ENCODE data around the gene GCSAM.
A peak's percentile ranks its signal among the peaks of the same experiment; 100 is the strongest.

GCSAM gene

DNA sequence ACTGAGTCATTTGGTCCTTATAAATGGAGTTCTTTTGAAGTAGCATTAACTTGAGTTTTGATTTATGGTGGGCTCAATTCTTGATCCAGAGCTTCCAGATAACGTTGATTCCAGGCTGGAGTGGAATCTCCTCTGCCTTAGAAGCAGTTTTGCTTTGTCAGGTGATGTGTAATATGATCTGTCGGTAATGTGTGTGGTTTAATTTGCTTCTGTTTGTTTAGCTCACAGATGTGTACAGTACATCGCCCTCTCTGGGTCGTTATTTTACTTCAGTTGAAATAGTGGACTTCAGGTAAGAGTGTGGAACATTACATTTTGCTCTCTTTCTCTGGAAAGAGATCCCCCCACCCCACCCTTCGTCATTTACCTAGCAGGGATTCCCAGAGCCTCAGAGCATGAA lies 23.7 kb downstream of the GCSAM start:
- no peak for DNase-seq

DNA sequence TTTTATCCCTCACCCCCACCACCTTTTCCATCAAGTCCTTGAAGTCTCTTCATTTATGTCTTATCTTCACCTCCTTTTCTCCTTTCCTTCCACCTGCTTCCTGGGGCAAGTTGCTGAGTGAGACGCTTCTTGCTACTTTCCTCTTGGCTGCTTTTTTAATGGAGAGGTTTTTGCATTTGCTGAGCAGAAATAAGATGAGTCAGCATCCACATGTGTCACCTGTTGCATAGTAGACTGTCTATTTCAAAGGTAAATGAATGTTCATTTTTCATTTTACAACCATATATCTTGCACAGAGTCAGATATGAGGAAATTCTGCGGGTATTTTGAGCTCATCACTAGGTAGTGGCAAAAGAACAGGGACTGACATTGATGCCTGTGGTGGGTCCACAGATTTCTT lies 28.3 kb downstream of the GCSAM start:
- DNase-seq = no peak

DNA sequence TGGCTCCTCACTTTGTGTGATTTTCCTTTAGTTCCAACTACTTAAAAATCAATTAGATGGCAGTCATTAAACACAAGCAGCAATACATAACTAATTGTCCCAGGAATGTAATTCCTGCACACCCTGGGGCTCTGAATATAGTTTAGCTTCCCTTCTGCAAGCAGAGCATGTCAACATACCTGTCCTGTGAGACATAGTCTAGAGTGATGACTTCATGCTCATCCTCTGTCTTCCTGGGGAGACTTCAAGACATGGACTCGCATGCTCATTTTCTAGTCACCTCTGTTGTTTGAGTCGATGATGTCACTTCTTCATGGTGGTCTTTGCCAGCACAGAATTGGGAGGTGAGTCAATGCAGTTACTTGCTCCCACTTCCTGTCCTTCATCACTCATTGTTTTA lies 31.1 kb downstream of the GCSAM start:
- no peak for DNase-seq

DNA sequence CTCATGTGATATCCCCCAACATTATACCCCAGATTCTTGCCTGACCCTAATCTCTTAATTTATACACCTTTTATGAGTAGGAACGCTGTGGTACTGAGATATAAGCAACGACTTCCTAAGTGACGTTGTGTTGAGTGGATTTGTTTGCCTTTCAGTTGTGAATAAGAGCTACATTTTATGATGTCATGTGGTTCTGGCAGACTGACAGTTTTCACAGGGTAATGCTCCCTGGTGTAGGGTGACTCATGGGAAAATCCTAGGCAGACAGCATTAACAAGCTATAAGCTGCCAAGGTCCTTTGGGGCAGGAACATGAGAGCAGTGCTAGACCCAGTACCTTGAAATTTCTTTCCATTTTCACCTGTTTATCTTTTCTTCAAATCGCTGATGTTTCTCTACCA lies 35.7 kb downstream of the GCSAM start:
- DNase-seq = no peak

DNA sequence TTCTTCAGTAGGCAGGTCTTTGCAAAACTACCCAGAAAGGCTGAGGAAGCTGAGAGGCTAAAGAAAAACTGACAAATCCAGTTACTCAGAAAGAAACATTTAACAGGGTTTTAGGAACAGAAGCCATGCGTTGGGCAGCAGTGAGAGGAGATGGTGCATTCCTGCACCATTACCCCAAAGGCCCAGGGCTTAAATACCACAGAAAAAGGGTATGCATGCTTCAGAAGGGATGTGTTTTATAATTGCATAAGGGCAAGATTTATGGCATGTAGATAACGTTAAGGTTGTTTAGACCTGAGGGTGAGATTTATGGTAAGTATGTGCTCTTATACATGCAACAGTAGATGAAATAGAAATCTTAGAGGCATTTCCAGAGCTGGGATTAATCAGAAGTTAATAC lies 36.9 kb downstream of the GCSAM start:
- no peak for DNase-seq

DNA sequence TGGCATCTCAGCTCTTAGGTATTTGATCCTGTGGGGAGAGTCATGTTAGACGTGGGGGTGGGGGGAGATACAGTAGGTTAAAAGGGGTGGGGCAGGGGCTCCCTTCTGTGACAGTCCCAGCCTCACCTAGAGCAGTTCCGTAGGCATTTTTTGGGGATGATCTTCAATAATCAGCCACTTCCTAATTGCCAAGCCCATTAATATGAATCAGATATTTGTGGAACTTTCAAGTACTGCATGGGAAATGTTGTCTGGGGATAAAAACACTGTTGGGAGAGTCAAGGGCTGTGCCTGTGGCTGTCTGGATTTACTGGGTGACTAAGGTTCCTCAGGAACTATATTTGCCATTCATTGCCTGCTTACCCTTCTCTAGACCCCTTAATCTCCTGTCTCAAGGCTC lies 37.3 kb downstream of the GCSAM start:
- no peak for DNase-seq

DNA sequence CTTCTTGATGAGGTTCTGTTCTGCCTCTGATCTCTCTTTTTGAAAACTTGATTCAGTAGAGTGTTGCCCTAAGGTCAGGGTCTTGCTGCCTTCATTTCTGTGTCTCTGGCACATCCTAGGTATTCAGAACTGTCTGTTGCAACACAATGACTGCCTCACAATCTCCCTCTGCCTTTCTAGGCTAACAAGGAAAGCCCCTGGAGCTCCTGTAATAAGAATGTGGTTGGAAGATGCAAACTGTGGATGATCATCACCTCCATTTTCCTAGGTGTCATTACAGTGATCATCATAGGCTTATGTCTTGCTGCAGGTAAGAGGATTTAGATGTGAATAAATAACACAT lies 39.9 kb downstream of the GCSAM start:
- DNase-seq = no peak

DNA sequence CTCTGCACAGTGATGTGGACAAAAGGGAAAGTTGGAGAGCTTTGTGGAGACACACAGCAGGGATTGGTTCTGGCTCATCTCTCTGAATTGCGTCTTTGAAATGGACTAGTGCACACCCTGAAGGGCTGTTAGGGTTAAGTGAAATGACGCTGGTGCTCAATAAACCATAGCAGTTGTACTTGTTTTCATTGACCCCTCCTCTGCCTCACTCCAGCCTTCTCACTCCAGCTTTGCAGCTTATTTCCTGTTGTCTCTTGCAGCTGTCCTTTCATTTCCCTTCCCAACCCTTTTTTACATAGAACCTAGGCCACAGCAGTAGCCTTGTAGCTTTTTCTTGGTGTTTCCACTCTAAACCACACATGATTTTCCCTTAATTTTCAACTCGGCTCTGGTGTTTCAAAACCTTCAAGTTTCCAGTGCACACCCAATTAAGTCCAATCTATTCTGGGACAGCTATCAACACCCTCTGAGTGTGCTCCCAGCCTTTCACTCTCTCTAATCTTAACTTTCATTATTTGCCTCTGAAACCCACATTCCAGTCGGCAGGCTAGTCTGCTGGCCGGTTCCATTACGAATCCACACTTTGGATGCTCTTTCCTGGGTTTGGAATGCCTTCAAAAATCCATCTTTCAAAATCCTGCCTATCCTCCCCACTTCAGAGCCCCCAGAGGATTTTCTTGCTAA lies 40.4 kb downstream of the GCSAM start:
- DNase-seq = no peak

DNA sequence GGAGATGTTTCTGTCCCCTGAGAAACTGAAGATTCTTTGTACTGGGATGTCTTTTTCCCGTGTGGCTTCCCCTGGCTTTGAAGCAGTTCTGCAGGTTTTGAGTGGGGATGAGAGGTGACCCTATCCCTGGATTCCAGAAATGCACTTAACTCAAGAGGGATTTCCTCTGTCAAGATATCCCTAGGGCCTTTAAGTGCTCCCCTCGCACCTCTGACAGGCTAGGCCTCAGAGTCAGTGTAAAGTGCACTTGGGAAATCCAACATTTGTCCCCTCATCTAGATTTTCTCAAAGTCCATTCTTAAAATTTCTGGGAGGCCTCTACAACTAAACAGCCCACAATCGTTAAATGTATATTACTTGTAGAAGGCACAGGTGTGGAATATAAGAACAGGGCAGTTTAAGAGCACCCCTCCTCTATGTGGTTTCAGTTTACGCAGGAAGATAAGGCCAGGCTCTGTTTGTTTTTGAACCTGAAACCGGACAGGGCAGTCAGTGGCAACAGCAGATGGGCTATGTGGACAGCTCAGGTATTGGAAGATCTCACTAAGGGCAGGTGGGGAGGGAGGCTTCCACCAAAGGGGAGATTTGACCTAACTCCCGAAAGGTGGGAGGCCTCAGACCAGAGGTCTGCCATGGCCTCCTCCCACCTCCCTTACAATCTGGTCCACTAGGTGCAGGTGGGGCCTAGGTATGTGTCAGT lies 42.0 kb downstream of the GCSAM start:
- DNase-seq = no peak

DNA sequence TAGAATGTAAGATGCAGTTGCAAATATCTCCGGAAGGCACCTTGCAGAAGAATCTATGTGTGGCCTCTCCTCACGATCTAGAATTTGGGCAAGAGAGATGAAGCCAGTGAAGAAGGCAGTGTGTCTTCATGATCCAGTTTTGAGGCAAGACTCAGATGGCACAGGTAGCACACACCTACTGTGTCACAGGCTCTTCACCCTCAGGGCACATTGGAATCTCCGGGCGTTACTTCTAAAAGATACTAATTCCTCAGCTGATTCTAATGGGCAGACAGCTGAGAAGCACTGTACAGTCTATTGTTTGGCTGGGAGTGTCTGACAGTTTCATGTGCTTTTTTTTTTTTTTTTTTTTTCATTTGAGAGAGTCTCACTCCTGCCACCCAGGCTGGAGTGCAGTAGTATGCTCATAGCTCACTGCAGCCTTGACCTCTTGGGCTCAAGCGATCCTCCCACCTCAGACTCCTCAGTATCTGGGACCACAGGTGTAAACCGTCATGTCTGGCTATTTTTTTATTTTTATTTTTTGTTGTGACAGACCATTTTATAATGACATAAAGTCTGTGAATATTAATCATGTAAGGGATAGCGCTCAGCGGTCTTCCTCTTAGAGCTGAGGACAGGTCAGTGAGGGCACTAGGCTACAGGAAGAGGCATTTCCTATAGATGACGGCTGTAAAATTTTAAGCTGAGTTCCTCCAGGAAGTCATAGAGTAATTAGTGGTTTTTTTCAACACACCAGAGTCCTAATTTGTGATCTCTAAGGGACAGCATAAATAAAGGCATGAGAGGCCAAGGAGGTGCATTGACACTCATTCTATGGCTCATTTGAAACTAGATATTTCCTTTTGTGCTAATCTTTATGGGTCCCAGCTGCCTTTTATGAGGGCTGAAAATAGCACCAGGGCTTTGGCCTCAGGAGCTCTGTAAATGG lies 42.8 kb downstream of the GCSAM start:
- DNase-seq = no peak

DNA sequence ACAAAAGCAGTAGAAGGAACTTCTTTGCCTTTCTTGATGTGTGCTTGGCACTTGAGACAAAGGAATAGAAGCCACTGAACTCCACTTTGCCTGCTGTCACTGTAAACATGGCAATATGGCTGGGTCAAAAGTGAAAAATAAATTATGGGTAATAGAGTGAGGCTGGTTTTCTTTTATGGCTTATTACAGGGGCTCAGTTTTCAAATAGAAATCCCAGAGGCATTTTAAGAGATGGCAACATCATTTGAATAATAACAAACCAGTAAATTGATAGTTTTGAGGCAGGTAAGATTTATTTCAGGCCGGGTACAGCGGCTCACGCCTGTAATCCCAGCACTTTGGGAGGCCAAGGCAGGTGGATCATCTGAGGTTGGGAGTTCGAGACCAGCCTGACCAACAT lies 44.1 kb downstream of the GCSAM start:
- DNase-seq = no peak

DNA sequence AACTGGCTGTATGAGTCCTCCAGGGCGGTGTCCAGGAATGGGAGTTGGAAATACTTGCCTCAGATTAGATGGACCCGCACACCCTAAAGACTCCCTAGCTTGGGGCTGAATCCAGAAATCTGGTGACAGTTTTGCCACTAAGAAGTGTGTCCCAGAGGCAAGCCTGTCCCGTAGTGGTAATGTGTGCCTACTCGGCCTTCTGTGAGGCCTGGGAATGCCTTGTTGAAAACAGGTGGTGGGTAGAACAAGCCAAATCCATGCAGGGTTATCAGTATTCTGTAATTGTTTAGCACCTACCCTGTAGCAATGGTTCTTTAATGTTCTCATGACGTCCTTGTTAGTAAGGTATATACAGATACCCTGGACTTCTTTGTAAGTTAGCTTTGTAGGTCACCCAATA lies 45.3 kb downstream of the GCSAM start:
- no peak for DNase-seq

DNA sequence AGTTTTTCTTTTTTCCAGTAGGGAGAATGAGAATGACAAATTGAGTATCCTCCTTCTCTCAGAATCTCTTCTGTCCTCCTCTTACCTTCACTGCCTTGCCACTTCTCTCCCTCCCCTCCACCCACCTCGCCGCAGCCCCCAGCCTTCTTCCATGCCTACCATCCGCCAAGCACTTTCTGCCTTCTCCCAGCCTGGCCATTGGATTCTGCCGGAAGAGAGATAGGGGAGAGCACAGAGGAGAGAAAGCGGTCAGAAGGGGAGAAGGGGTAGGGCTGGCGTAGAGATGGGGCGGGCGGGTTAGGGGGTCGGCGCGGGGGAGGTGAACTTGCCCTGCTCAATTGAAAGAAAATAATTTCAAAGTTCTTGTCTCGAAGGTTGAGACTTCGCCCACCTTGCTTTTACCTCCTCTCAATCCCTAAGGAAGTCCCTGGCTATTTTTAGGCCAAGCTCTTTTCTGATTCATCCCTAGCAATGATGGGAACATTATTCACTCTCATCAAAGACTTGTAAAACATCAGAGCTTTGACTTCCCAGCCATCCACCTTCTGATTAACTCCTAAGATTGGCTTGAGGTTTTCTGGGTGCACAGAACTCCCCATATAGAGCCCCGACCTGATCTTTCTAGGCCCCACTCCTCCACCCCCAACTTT lies 46.0 kb downstream of the GCSAM start:
- peak in 1 of 58 donors; percentile 1 for DNase-seq

DNA sequence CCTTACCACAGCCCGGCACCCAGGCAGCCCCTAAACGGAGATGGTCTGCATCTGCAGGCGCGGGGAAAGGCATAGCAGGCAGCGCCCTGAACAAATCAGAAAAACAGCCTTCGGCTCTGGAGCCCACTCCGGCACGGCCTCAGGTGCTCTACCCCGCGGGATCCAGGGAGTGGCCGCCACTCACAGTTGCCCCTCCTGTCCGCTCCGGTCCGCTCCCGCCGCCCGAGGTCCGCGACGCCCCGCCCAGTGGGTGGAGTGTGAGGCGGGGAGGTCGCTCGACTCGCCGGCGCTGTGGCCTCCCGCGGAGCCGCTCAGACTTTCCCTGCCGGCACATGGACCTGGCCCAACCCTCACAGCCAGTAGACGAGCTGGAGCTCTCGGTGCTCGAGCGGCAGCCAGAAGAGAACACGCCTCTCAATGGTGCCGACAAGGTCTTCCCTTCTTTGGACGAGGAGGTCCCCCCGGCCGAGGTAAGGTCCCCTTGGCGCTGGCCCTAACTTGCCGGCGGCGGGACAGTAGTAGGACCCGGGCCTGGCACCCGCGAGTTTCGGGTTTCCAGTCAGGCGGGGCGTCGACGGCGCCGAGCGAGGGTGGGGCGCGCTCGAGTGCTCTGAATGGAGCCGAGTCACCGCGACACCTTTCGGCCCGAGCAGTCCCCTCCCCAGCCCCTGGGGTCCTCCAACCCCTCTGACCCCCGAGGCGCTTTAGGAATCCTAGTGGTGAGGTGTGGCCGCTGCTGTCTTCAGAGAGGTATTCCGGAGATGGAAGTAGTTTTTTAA lies 46.8 kb downstream of the GCSAM start, which contains the start of gene C3orf52:
TSS of gene C3orf52 (plus strand) at position 314 of the 779 bp plus-strand sequence. CDS start at position 333, 19 bp downstream.
- peak in 47 of 58 donors; percentile 2 to 71 (median 16) for DNase-seq

DNA sequence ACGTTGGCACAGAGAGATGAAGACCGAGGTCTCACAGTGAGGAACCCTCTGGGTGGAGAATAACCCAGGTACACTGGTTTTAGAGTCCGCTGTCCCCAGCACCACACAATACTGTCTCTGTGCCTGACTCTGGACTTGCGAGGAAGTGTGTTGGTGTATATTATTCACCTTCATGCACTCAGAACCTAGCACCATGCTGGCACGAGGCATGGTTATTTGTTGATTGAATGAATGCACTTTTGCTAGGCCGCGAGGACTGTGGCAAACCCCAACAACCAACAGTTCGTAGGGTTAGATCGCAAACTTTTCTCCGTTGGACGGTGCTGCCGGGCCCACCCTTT lies 47.3 kb downstream of the GCSAM start:
- DNase-seq = no peak

DNA sequence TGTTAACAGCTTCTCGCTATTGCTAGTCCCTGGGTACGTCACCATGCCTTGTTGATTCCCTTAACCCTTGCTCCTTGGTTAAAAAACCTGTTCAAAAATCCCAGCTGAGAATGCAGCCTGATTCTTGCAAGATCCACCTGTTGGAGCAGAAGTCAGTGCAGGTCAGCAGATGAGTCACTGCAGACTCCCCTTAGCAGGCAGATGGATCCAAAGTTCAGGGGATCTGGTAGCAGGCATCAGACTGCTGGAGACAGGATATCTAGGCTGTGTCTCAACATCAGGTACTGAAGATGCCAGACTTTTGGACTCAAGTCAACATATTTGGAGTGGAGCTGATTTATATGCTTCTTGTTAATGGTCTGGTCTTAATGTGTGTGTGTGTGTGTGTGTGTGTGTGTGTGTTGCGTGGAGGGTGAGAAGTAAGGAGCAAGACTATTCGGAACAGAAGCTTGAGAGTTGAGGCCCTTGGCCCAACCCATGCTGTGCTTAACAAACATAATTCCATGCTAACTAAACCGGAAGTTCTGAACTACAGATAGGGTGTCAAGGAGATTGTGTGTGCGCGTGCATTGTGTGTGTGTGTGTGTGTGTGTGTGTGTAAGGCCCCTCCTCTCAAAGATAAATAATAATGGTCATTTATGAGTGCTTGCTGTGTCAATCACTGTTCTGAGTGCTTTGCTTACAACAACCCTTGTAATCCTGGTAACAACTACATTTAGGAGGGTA lies 47.9 kb downstream of the GCSAM start:
- no peak for DNase-seq

DNA sequence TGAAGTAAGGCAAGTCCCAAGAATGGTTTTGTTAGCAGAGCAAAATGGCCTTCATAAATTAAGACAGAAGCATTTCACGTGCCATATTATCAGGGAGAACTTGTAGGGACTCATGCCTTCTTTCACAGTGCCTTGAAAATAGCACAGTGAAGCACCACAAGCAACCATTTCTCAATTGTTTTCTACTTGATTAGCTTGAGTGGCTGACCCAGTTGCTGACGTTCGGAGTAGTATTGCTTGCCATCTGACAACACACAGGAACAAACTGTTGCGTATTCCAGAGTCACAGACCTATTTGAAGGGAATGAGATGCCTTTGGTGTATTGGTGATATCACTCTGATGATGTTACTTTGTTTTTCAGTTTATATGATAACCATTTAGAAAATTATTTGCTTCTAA lies 49.8 kb downstream of the GCSAM start:
- DNase-seq = no peak

DNA sequence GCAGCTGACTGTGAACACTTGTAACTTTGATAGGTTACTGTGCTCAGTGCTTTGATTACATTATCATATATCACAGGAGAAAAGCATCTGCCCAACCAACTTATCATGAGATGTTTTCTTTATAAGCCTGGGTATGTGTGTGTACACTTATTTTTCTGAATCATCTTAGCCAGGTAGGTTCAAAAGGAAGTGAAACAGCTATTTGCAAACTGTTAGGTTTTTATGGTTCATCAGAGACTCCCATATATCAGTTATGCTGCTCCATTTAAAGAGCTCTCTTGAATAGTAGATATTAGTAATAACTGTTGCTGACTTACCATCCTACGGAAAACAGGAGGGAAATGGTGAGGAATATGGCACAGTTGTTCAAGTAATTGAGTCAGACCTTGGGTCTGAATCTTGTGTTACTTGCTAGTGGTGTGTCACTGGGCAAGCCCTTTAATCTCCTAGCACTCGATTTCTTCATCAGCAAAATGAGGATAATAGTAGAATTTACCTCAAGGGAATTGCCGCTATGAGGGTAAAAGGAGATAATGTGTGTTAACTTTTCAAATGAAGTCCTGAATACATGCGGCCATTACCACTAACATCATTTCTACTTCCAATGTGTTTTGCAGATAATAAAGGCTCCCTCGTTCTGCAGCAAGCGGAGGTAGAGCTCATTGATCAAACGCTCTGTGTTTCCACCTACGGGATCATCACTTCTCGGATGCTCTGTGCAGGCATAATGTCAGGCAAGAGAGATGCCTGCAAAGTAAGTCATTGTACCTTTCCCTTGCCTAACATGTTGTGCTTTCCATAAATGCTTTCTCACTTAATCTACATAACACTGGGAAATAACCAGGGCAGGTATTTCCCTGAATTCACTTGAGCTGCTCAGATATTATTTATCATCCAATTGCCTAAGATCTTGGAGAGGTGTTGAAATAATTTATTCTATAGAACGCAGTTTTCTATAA lies 54.6 kb downstream of the GCSAM start:
- no peak for DNase-seq
